Measurements from ENCODE around the gene IDH3A.

The IDH3A gene

DNA sequence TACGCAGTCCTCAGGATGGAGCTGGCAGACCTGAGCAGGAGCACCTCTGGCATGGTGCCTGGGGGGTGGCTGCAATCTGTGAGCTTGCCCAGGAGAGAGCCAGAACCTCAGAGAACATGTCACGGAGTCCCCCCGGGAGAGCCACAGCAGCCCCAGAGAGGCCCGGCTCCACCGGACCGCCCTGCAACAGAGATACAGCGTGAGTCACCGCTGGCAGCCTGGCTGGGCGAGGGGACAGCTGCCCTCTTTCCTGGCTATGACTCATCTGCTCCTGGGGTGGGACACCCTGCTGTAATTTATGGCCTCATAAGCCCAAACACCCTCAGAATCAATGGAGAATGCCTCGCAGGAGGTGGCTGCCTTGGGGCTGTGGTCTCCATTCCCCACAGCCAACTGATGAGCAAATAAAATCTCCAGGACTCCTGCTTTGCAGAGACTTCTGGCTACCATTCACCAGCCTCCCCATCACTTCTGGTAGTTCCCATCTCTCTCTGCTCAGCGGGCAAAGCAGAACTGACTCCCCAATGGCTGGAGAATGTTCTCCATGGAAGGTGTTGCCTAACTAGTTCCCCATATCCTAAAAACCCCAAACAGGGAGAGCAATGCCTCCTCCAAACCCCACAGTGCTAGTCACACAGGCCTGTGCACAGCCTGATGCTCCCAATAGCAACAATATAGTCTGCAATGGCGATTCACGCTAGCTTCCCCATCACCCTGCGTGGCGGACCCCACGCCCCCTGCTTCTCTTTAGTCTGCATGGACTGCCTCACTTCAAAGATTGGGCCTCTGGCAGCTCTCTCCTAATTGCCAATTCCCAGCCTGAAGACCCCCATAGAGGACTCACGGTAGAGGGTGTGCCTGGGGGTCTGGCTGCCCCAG is 63.6 kb downstream of the IDH3A start:
- H3K4me1 Mint-ChIP-seq: no peaks in the 10 kb centered on the region
- H3K27ac Mint-ChIP-seq: no peak overlapping the region

DNA sequence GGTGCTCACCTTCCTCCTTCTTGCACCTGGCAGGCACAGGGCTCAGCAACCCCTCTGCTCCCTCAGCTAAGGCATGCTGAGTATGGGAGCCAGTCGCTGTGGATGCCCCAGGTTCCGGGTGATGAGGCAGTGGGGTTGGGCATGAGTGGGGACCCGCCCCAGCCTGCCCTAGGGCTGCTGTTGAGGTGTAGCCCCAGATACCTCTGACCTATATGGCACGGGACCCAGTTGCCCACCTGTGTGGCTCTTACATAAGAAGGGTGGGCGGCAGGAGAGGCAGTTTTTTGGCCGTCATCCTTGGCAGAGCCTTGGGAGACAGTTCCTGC is 64.2 kb downstream of the IDH3A start:
- Mint-ChIP-seq H3K4me1 (no peaks in the 10 kb centered on the region), H3K27ac (no peak overlapping the region), H3K4me3 (no peak overlapping the region), H3K27me3 (no peaks in the 10 kb centered on the region), H3K9me3 (no peaks in the 10 kb centered on the region), H3K36me3 (no peaks in the 10 kb centered on the region)

More for the DNA sequence above, 63.6 kb downstream of the IDH3A start:
- Mint-ChIP-seq H3K36me3 (no peaks in the 10 kb centered on the region), H3K9me3 (no peaks in the 10 kb centered on the region), H3K27me3 (no peaks in the 10 kb centered on the region), H3K4me3 (no peak overlapping the region)

DNA sequence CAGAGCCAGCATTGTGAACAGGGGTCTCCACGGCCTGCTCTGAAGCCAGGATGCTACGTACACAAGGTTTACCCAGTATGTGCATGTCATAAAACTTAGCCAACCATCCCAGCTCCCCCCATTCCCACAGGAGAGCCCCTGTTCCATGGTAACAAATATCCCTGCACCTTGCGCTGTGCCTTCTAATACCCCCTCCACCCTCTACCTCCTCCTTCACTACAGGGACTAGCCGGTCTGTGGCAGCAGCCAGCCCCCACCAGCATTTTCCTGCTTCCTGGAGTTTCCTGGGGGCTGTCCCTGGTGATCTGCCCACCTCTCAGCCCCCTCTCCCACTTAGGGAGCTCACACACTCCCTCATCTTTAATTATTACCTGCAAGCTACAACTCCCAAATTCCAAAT is 64.8 kb downstream of the IDH3A start:
- H3K4me3 Mint-ChIP-seq: no peak overlapping the region
- no peaks in the 10 kb centered on the region for H3K9me3 Mint-ChIP-seq
- H3K27me3 Mint-ChIP-seq: no peaks in the 10 kb centered on the region
- no peaks in the 10 kb centered on the region for H3K4me1 Mint-ChIP-seq
- no peaks in the 10 kb centered on the region for H3K36me3 Mint-ChIP-seq
- H3K27ac Mint-ChIP-seq: no peak overlapping the region

DNA sequence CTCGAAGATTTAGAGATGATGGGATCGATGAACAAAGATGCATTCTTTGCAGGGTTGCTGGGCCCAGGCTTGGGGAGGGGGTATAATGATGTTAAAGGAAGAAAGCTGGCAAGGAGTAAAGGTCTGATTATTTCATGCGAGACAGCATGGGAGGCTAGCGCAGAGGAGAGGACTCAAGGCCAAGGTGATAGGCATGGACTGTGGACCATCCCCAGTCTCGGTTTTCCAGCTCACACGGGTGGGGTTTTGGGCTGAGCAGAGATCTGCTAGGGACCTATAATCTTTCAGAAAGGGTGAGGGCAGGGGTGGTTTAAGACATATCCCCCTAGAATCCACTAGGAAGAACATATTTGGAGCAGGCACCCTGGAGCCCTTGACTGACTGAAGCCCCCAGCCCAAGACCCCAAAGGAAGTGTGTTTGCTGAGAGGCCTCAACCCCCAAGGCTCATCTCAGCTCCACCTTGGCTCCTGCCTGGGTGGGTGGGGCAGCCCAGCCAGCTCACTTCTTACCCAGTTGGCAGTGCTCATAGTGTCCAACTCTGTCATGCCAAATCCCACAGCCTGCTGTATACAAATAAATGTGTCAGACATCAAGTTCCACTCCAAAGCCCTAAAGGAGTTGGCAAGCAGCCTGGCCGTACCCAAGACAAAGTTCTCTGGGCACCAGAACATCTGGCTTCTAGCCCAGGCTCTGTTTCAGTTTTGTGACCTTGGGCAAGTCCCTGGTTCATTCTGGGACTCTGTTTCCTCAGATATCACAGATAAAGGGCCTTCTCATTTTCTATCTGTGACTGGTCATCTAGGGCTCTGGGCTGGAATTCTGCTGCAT is 67.3 kb downstream of the IDH3A start:
- Mint-ChIP-seq H3K9me3 (no peaks in the 10 kb centered on the region), H3K4me3 (no peak overlapping the region), H3K27me3 (no peaks in the 10 kb centered on the region), H3K4me1 (no peaks in the 10 kb centered on the region), H3K27ac (no peak overlapping the region), H3K36me3 (no peaks in the 10 kb centered on the region)

DNA sequence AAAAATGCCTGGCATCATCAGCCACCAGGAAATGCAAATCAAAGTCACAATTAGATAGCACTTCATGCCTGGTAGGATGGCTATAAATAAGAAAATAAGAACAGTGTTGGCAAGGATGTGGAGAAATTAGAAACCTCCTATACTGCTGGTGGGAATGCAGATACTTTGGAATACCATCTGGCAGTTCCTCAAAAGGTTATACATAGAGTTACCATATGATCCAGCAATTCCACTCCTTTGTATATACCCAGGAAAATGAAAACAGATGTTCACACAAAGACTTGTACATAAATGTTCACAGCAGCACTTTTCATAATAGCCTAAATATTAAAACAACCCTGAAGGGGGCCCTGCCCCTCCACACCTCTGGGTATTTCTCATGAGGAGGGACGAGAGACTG is 71.6 kb downstream of the IDH3A start:
- H3K4me1 Mint-ChIP-seq: no peaks in the 10 kb centered on the region
- no peaks in the 10 kb centered on the region for H3K27me3 Mint-ChIP-seq

More for the DNA sequence above, 71.6 kb downstream of the IDH3A start:
- no peak overlapping the region for H3K4me3 Mint-ChIP-seq
- no peak overlapping the region for H3K27ac Mint-ChIP-seq
- no peaks in the 10 kb centered on the region for H3K36me3 Mint-ChIP-seq
- H3K9me3 Mint-ChIP-seq: no peaks in the 10 kb centered on the region

All from activated naive CD4-positive, alpha-beta T cell treated with anti-CD3 and anti-CD28 coated beads, Interleukin-2, amount 50 U/mL, for 24 hours (primary cell).